Esophagus muscularis mucosa (tissue), 4 donors: ENCODE results near the gene C5orf46. TPM values are rescaled to one million over a fixed set of nuclear protein-coding genes. Genes with fewer than 3 reads are reported as not detected.
"Not testable (repeated sequence)": the region's sequence is repeated elsewhere in the genome, so short reads cannot be mapped to it uniquely, and the experiment has no call there.

ENCODE experiments used
- DNase-seq: peaks from one replicate; pipeline ENCODE4 v3.0.0-alpha.2; 2017; ENCODE audit errors: extremely low spot score
- H3K27ac ChIP-seq, 4 donors: fragments of 200-600 bp; sonication (generic); replicated peaks in 1 of 4; 1 replicate in 3 of 4; 2 replicates in 1 of 4; pipeline ENCODE4 v1.5.1; 2016 to 2019; ENCODE audit warnings: mild to moderate bottlenecking in 1 of 4
- H3K27me3 ChIP-seq, 4 donors: fragments of 200-600 bp; sonication (generic); one replicate each; pipeline versions ENCODE4 v1.5.1 to v1.6.0; 2016 to 2019
- H3K36me3 ChIP-seq, 4 donors: fragments of 200-600 bp; sonication (generic); one replicate each; pipeline ENCODE4 v1.5.1; 2016 to 2019
- H3K4me1 ChIP-seq, 4 donors: fragments of 200-600 bp; sonication (generic); one replicate each; pipeline ENCODE4 v1.5.1; 2016 to 2019
- H3K4me3 ChIP-seq, 4 donors: fragments of 200-600 bp; sonication (generic); 1 replicate in 2 of 4; 2 replicates in 2 of 4; pipeline ENCODE4 v1.5.1; 2016 to 2019; ENCODE audit warnings: mild to moderate bottlenecking in 4 of 4, moderate library complexity in 1 of 4
- H3K9me3 ChIP-seq, 4 donors: fragments of 200-600 bp; sonication (generic); 1 replicate in 3 of 4; 2 replicates in 1 of 4; pipeline ENCODE4 v1.5.1; 2016 to 2019
- CTCF ChIP-seq, 3 experiments: fragments of 200-600 bp in 2 of 3; fragments of 450-650 bp in 1 of 3; sonication (generic) in 2 of 3; IDR thresholded peaks; one replicate each; pipeline ENCODE4 v1.5.1; 2017 to 2019; ENCODE audit warnings: antibody characterized with exemption in 3 of 3, mild to moderate bottlenecking in 2 of 3, moderate library complexity in 1 of 3
- EP300 ChIP-seq: sonication (generic); formaldehyde crosslinking; IDR thresholded peaks from one replicate; pipeline ENCODE4 v1.6.1; 2017; ENCODE audit warnings: antibody characterized with exemption
- POLR2A ChIP-seq: fragments of 450-650 bp; IDR thresholded peaks from one replicate; pipeline ENCODE4 v1.6.1; 2017; ENCODE audit warnings: antibody characterized with exemption, moderate library complexity, mild to moderate bottlenecking, low read depth
- POLR2AphosphoS5 ChIP-seq, 2 donors: sonication (generic); formaldehyde crosslinking; IDR thresholded peaks; one replicate each; pipeline ENCODE4 v1.6.1; 2017; ENCODE audit warnings: antibody characterized with exemption in 2 of 2
- WGBS: methylation state at CpG from one replicate; pipeline ENCODE4 v1.1.5; 2018; 5-methylcytosine and 5-hydroxymethylcytosine counted together
- intact Hi-C: fragments of 100-400 bp; cut with DNase I; formaldehyde crosslinking; loops from one replicate; pipeline ENCODE4 v1.15.1; 2023
- total RNA-seq, 4 donors: library from RNA; depleted of rRNA; stranded (reverse); fragments of >200 nt; gene quantifications; one replicate each; pipeline versions ENCODE4 v1.1.0 to v1.2.1, GENCODE V29; 2016

Gene C5orf46
- total RNA-seq, 4 donors from 2014 or later: not detected

- Histone ChIP-seq H3K27ac (no peak overlapping the region), H3K9me3 (no peaks in the 10 kb centered on the region), H3K27me3 (no peaks in the 10 kb centered on the region), H3K36me3 (no peaks in the 10 kb centered on the region), H3K4me1 (no peaks in the 10 kb centered on the region), H3K4me3 (no peak overlapping the region)
- 39% methylated on average over 3 of the region's 3 CpGs for WGBS
- TF ChIP-seq EP300 (no peak), POLR2A (no peak), CTCF (IDR thresholded peaks at IDR 0.05) (no peak), POLR2AphosphoS5 (IDR thresholded peaks at IDR 0.05) (no peak)
- intact Hi-C loops: no loop called here
- DNase-seq: no peak
Observed at GRCh38 chr5:147874910-147875367, 31.4 kb downstream of the C5orf46 start.

GRCh38 chr5:147874118-147874875 lies 32.0 kb downstream of the C5orf46 start:
- H3K36me3 ChIP-seq, intact Hi-C loops, H3K4me3 ChIP-seq, H3K4me1 ChIP-seq, H3K27me3 ChIP-seq, H3K9me3 ChIP-seq, DNase-seq, H3K27ac ChIP-seq: not testable (repeated sequence)
- WGBS: 82% methylated on average over 8 of the region's 8 CpGs

- H3K27me3 ChIP-seq, H3K4me1 ChIP-seq, H3K27ac ChIP-seq, H3K4me3 ChIP-seq, H3K9me3 ChIP-seq, DNase-seq, intact Hi-C loops, H3K36me3 ChIP-seq: not testable (repeated sequence)
- 88% methylated on average over 16 of the region's 16 CpGs for WGBS
Observed at GRCh38 chr5:147872744-147873435, 33.4 kb downstream of the C5orf46 start.

- H3K27ac ChIP-seq, DNase-seq, intact Hi-C loops, H3K27me3 ChIP-seq, H3K4me1 ChIP-seq, H3K9me3 ChIP-seq, H3K36me3 ChIP-seq, H3K4me3 ChIP-seq: not testable (repeated sequence)
- WGBS: 90% methylated on average over 15 of the region's 18 CpGs
Observed at GRCh38 chr5:147871980-147872549, 34.3 kb downstream of the C5orf46 start.

- H3K27me3 ChIP-seq, H3K4me3 ChIP-seq, DNase-seq, intact Hi-C loops, H3K9me3 ChIP-seq, H3K36me3 ChIP-seq, H3K4me1 ChIP-seq, H3K27ac ChIP-seq: not testable (repeated sequence)
- 66% methylated on average over 6 of the region's 6 CpGs for WGBS
Observed at GRCh38 chr5:147869892-147870291, 36.4 kb downstream of the C5orf46 start.

- TF ChIP-seq EP300 (no peak), POLR2A (no peak), POLR2AphosphoS5 (IDR thresholded peaks at IDR 0.05) (no peak), CTCF (IDR thresholded peaks at IDR 0.05) (no peak)
- Histone ChIP-seq H3K27me3 (no peaks in the 10 kb centered on the region), H3K9me3 (no peaks in the 10 kb centered on the region), H3K4me3 (no peak overlapping the region), H3K36me3 (no peaks in the 10 kb centered on the region), H3K27ac (no peak overlapping the region), H3K4me1 (peaks cover 0 to 6% (median 3%) of the 10 kb centered on the region in 4 donors)
- 52% methylated on average over 4 of the region's 4 CpGs for WGBS
- intact Hi-C loops: no loop called here
- no peak for DNase-seq
Observed at GRCh38 chr5:147869112-147869511, 37.2 kb downstream of the C5orf46 start.
